ENCODE measurements around the gene METTL6.
"Not testable (repeated sequence)": the region's sequence is repeated elsewhere in the genome, so short reads cannot be mapped to it uniquely, and the experiment has no call there.

The METTL6 gene

GRCh38 chr3:15451216-15452113, 24.1 kb upstream of the METTL6 start:
- no peak for DNase-seq (ENCODE audit: low read depth)

GRCh38 chr3:15450438-15451215, 23.3 kb upstream of the METTL6 start:
- DNase-seq (ENCODE audit: low read depth) = no peak

GRCh38 chr3:15449489-15450224, 22.3 kb upstream of the METTL6 start:
- no peak for DNase-seq (ENCODE audit: low read depth)

- no peak for DNase-seq (ENCODE audit: low read depth)
Observed at GRCh38 chr3:15443826-15444524, 16.6 kb upstream of the METTL6 start.

GRCh38 chr3:15440891-15441290, 13.5 kb upstream of the METTL6 start:
- no peak for DNase-seq (ENCODE audit: low read depth)

GRCh38 chr3:15439476-15439875, 12.1 kb upstream of the METTL6 start:
- no peak for DNase-seq (ENCODE audit: low read depth)

- no peak for DNase-seq (ENCODE audit: low read depth)
Observed at GRCh38 chr3:15438983-15439382, 11.6 kb upstream of the METTL6 start.

GRCh38 chr3:15436246-15436645, 8.9 kb upstream of the METTL6 start:
- no peak for DNase-seq (ENCODE audit: low read depth)

- no peak for DNase-seq (ENCODE audit: low read depth)
Observed at GRCh38 chr3:15434756-15435155, 7.4 kb upstream of the METTL6 start.

GRCh38 chr3:15433531-15433930, 6.2 kb upstream of the METTL6 start:
- DNase-seq (ENCODE audit: low read depth) = no peak

- DNase-seq (ENCODE audit: low read depth) = no peak
Observed at GRCh38 chr3:15431256-15431837, 4.0 kb upstream of the METTL6 start.

- DNase-seq (ENCODE audit: low read depth) = no peak
Observed at GRCh38 chr3:15430624-15431023, 3.3 kb upstream of the METTL6 start.

GRCh38 chr3:15429080-15429479, 1.7 kb upstream of the METTL6 start:
- no peak for DNase-seq (ENCODE audit: low read depth)

GRCh38 chr3:15428539-15428938, 1.2 kb upstream of the METTL6 start:
- no peak for DNase-seq (ENCODE audit: low read depth)

GRCh38 chr3:15427981-15428380, 637 bp upstream of the METTL6 start:
- DNase-seq (ENCODE audit: low read depth) = no peak

GRCh38 chr3:15426579-15427118, 695 bp downstream of the METTL6 start:
- no peak for DNase-seq (ENCODE audit: low read depth)

GRCh38 chr3:15420871-15421270, 6.5 kb downstream of the METTL6 start:
- no peak for DNase-seq (ENCODE audit: low read depth)

- DNase-seq (ENCODE audit: low read depth) = not testable (repeated sequence)
Observed at GRCh38 chr3:15410966-15411365, 16.4 kb downstream of the METTL6 start.

GRCh38 chr3:15409774-15410173, 17.6 kb downstream of the METTL6 start:
- no peak for DNase-seq (ENCODE audit: low read depth)

- no peak for DNase-seq (ENCODE audit: low read depth)
Observed at GRCh38 chr3:15409239-15409638, 18.1 kb downstream of the METTL6 start.

- DNase-seq (ENCODE audit: low read depth) = no peak
Observed at GRCh38 chr3:15405448-15406050, 21.8 kb downstream of the METTL6 start.
